Adrenal gland (tissue), 12 donors: ENCODE measurements around the gene GALNTL6. TPM values are rescaled to one million over a fixed set of nuclear protein-coding genes. Genes with fewer than 3 reads are reported as not detected.

Experiments used
- DNase-seq, 7 donors: peaks; one replicate each; pipeline ENCODE4 v3.0.0-alpha.2; 2019 to 2020
- H3K27ac ChIP-seq, 5 donors: fragments of 200-600 bp; sonication (generic) in 4 of 5; 1 replicate in 3 of 5; 2 replicates in 2 of 5; pipeline versions ENCODE4 v1.5.1 to v1.8.0; 2016 to 2020; ENCODE audit warnings: mild to moderate bottlenecking in 1 of 5
- H3K27me3 ChIP-seq: fragments of 200-600 bp; 2 replicates; pipeline ENCODE4 v1.8.0; 2021
- H3K36me3 ChIP-seq, 2 donors: fragments of 200-600 bp; replicated peaks in 1 of 2; 1 replicate in 1 of 2; 2 replicates in 1 of 2; pipeline versions ENCODE4 v1.5.1 to v1.8.0; 2018 to 2022
- H3K4me1 ChIP-seq, 2 donors: fragments of 200-600 bp; replicated peaks in 1 of 2; 1 replicate in 1 of 2; 2 replicates in 1 of 2; pipeline versions ENCODE4 v1.5.1 to v1.8.0; 2018 to 2021
- H3K4me3 ChIP-seq, 4 donors: fragments of 200-600 bp; sonication (generic) in 3 of 4; one replicate each; pipeline ENCODE4 v1.5.1; 2016 to 2018
- H3K9me3 ChIP-seq, 3 donors: fragments of 200-600 bp; sonication (generic) in 1 of 3; replicated peaks in 1 of 3; 1 replicate in 2 of 3; 2 replicates in 1 of 3; pipeline versions ENCODE4 v1.5.1 to v1.8.0; 2016 to 2021
- POLR2A ChIP-seq, 2 donors: fragments of 450-650 bp; IDR thresholded peaks; one replicate each; pipeline ENCODE4 v1.6.1; 2017; ENCODE audit warnings: antibody characterized with exemption in 2 of 2, mild to moderate bottlenecking in 2 of 2, moderate library complexity in 1 of 2
- WGBS, 4 donors: extraction: QIAGEN DNeasy Blood & Tissue Kit in 2 of 4; methylation state at CpG; one replicate each; pipeline versions ENCODE4 v1.1.5 to v1.1.7; 2013 to 2017; 5-methylcytosine and 5-hydroxymethylcytosine counted together
- intact Hi-C, 2 donors: fragments of 100-400 bp; cut with DNase I; formaldehyde crosslinking; loops; one replicate each; pipeline versions ENCODE4 v1.14.1 to v1.15.0; 2022 to 2023
- polyA plus RNA-seq, 3 donors: library from polyadenylated mRNA; stranded (reverse); fragments of 200-250 nt in 2 of 3; fragments of 350-450 nt in 1 of 3; fragmentation: Illumina TruSeq in 1 of 3; extraction: RNeasy Lipid Tissue Mini Kit (QIAGEN cat#74804) in 1 of 3; gene quantifications; one replicate each; pipeline ENCODE4 v1.2.3, GENCODE V29; 2013 to 2014
- total RNA-seq, 9 donors: library from RNA; depleted of rRNA in 4 of 9; stranded (reverse); fragments of >200 nt in 4 of 9; fragments of 120-200 nt in 1 of 9; fragmentation: NEBNext Ultra II Directional in 1 of 9; extraction: Animal tissue kit (Norgen Biotek cat#: 25700) in 1 of 9; gene quantifications; one replicate each; pipeline versions ENCODE4 v1.1.0 to v1.2.4, GENCODE V29; 2013 to 2023
- TF ChIP-seq, protein P1 (sequence below), 6 experiments: fragments of 450-650 bp in 4 of 6; fragments of 200-600 bp in 2 of 6; sonication (generic) in 1 of 6; IDR thresholded peaks; 1 replicate in 5 of 6; 2 replicates in 1 of 6; pipeline versions ENCODE4 v1.5.1 to v1.8.0; 2016 to 2021; ENCODE audit warnings: antibody characterized with exemption in 6 of 6, mild to moderate bottlenecking in 2 of 6, moderate library complexity in 1 of 6
- donor health status: healthy with polysubstance abuse.
- donor health status: Bipolar disorder and iron deficiency.
- donor health status: DM: yes; HTN: yes; CAD: no.
- donor health status: DM: no; HTN: no; CAD: no.
- donor health status: DM: no; HTN: no; CAD: no.
- donor health status: DM: yes; HTN: yes; CAD: no.

GALNTL6 gene
- total and polyA plus RNA-seq, 12 donors = 0.10 to 0.96 (median 0.42) TPM; not detected in 1

DNA sequence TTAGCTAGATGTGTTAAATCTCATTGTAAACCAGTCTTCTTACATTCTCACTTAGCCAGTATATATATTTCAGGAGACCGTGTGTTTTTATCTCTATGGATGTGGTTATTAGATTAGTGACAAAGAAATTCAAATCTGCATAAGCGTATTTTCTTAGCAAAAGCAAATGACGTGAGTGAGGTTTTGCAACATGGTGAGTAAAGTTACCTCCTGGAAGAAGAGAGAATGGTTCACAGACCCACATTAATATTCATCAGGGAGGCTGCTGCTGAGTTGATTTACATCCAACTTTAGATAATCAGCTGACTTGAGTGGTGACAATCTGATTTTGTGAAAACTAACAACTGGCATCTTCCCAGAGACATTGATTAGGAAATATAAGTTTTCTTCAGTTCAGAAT, 765.5 kb downstream of the GALNTL6 start:
- Histone ChIP-seq H3K27ac (no peak overlapping the region), H3K27me3 (no peaks in the 10 kb centered on the region), H3K4me3 (no peak overlapping the region), H3K9me3 (no peaks in the 10 kb centered on the region), H3K4me1 (no peaks in the 10 kb centered on the region), H3K36me3 (no peaks in the 10 kb centered on the region)
- DNase-seq = no peak
- intact Hi-C loops = no loop called here
- TF ChIP-seq POLR2A (IDR thresholded peaks at IDR 0.05) = no peak
- TF ChIP-seq, protein P1, sequence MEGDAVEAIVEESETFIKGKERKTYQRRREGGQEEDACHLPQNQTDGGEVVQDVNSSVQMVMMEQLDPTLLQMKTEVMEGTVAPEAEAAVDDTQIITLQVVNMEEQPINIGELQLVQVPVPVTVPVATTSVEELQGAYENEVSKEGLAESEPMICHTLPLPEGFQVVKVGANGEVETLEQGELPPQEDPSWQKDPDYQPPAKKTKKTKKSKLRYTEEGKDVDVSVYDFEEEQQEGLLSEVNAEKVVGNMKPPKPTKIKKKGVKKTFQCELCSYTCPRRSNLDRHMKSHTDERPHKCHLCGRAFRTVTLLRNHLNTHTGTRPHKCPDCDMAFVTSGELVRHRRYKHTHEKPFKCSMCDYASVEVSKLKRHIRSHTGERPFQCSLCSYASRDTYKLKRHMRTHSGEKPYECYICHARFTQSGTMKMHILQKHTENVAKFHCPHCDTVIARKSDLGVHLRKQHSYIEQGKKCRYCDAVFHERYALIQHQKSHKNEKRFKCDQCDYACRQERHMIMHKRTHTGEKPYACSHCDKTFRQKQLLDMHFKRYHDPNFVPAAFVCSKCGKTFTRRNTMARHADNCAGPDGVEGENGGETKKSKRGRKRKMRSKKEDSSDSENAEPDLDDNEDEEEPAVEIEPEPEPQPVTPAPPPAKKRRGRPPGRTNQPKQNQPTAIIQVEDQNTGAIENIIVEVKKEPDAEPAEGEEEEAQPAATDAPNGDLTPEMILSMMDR (IDR thresholded peaks at IDR 0.05) = no peak
- WGBS, 4 donors = 53 to 69% (median 60%) methylated on average over 3 of the region's 3 CpGs

DNA sequence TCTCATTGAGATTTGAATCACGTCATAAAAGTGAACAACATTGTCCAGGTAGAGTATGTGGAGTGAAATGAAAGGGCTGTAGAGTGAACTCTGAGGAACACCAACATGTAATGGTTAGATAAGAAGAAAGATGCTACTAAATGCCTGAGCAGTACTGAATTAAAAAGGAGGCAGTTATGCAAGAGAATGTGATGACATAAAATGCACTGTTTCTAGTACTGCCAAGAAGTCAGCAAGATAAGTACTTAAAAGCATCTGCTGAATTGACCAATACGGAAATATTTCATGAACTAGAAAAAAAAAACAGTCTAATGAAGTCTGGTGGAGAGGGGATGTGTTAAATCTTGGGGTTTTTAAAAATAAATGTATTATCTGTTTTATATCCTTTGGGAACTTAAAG, 771.6 kb downstream of the GALNTL6 start:
- H3K4me3 ChIP-seq = no peak overlapping the region
- DNase-seq = no peak
- no peaks in the 10 kb centered on the region for H3K4me1 ChIP-seq
- intact Hi-C loops = no loop called here
- no peaks in the 10 kb centered on the region for H3K27me3 ChIP-seq
- H3K27ac ChIP-seq = no peak overlapping the region
- TF ChIP-seq POLR2A (IDR thresholded peaks at IDR 0.05) = no peak
- TF ChIP-seq, protein P1 (IDR thresholded peaks at IDR 0.05) = no peak
- WGBS, 4 donors = 53 to 63% (median 60%) methylated on average over 2 of the region's 2 CpGs
- no peaks in the 10 kb centered on the region for H3K9me3 ChIP-seq
- no peaks in the 10 kb centered on the region for H3K36me3 ChIP-seq

DNA sequence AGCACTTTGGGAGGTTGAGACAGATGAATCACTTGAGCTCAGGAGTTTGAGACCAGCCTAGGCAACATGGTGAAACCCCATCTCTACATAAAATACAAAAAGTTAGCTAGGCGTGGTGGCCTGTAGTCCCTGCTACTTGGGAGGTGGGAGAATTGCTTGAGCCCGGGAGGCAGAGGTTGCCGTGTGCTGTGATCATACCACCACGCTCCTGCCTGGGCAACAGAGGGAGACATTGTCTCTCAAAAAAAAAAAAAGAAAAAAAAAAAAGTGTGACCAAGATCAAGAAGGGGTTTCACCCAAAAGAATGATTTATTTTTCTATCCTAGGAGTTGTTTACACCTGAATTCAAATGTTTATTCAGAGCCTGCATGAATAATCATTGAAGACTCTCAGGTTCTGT, 783.0 kb downstream of the GALNTL6 start:
- H3K4me3 ChIP-seq = no peak overlapping the region
- no peaks in the 10 kb centered on the region for H3K36me3 ChIP-seq
- no peaks in the 10 kb centered on the region for H3K9me3 ChIP-seq
- no peaks in the 10 kb centered on the region for H3K4me1 ChIP-seq
- H3K27me3 ChIP-seq = no peaks in the 10 kb centered on the region
- intact Hi-C loops = no loop called here
- no peak for DNase-seq
- TF ChIP-seq, protein P1 (IDR thresholded peaks at IDR 0.05) = no peak
- TF ChIP-seq POLR2A (IDR thresholded peaks at IDR 0.05) = no peak
- 45 to 50% (median 48%) methylated on average over 4 of the region's 4 CpGs for WGBS, 4 donors
- H3K27ac ChIP-seq = no peak overlapping the region

DNA sequence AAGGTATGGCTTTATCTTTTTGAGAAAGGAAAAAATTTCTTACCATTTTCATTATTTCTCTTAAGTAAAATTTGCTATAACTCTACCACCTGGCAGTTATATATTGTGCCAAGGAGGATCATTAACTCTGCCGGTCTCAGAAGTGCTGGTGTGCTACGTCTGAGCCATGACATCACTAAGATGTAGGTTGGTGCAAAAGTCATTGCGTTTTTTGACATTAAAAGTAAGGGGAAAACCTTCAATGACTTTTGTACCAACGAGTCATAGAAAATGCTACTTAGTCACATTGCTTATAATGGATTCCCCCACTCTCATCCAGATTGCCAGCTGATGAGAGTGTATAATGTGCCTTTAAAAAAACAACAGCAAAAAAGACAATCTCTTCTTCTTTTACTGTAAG, 786.4 kb downstream of the GALNTL6 start:
- Histone ChIP-seq H3K4me3 (no peak overlapping the region), H3K9me3 (no peaks in the 10 kb centered on the region), H3K27ac (no peak overlapping the region), H3K27me3 (no peaks in the 10 kb centered on the region), H3K4me1 (no peaks in the 10 kb centered on the region), H3K36me3 (no peaks in the 10 kb centered on the region)
- 66 to 72% (median 69%) methylated on average over 4 of the region's 4 CpGs for WGBS, 4 donors
- TF ChIP-seq, protein P1 (IDR thresholded peaks at IDR 0.05) = no peak
- TF ChIP-seq POLR2A (IDR thresholded peaks at IDR 0.05) = no peak
- intact Hi-C loops = no loop called here
- DNase-seq = no peak
